ENCODE measurements around the gene TUBGCP2. TPM values are rescaled to one million over a fixed set of nuclear protein-coding genes. Genes with fewer than 3 reads are reported as not detected.

Gene TUBGCP2
- total and polyA plus RNA-seq, 11 donors: 33.5 to 49.5 (median 38.2) TPM

GRCh38 chr10:133269367-133269766, 39.3 kb downstream of the TUBGCP2 start:
- Histone ChIP-seq H3K27ac (no peak overlapping the region), H3K9me3 (no peaks in the 10 kb centered on the region), H3K27me3 (no peaks in the 10 kb centered on the region), H3K4me1 (peaks cover 0 to under 1% (median 0%) of the 10 kb centered on the region in 12 donors), H3K36me3 (peaks cover 0 to 28% (median 0%) of the 10 kb centered on the region in 9 donors), H3K4me3 (no peak overlapping the region)
- no peak for TF ChIP-seq POLR2A (IDR thresholded peaks at IDR 0.05)
- TF ChIP-seq, protein P1, sequence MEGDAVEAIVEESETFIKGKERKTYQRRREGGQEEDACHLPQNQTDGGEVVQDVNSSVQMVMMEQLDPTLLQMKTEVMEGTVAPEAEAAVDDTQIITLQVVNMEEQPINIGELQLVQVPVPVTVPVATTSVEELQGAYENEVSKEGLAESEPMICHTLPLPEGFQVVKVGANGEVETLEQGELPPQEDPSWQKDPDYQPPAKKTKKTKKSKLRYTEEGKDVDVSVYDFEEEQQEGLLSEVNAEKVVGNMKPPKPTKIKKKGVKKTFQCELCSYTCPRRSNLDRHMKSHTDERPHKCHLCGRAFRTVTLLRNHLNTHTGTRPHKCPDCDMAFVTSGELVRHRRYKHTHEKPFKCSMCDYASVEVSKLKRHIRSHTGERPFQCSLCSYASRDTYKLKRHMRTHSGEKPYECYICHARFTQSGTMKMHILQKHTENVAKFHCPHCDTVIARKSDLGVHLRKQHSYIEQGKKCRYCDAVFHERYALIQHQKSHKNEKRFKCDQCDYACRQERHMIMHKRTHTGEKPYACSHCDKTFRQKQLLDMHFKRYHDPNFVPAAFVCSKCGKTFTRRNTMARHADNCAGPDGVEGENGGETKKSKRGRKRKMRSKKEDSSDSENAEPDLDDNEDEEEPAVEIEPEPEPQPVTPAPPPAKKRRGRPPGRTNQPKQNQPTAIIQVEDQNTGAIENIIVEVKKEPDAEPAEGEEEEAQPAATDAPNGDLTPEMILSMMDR (IDR thresholded peaks at IDR 0.05): no peak
- intact Hi-C loops (cut with DNase I): no loop called here
- WGBS, 4 donors: 80 to 93% (median 91%) methylated on average over 4 to 26 of the region's 26 CpGs
- ATAC-seq (no peak), DNase-seq (no peak)

- ATAC-seq: no peak
- DNase-seq: no peak
- TF ChIP-seq, protein P1 (IDR thresholded peaks at IDR 0.05): no peak
- TF ChIP-seq POLR2A (IDR thresholded peaks at IDR 0.05): no peak
- intact Hi-C loops (cut with DNase I): no loop called here
- Histone ChIP-seq H3K27ac (no peak overlapping the region), H3K27me3 (no peaks in the 10 kb centered on the region), H3K4me3 (no peak overlapping the region), H3K4me1 (peaks cover 0 to 9% (median 0%) of the 10 kb centered on the region in 12 donors), H3K9me3 (no peaks in the 10 kb centered on the region), H3K36me3 (peaks cover 0 to 28% (median 0%) of the 10 kb centered on the region in 9 donors)
- WGBS, 4 donors: 89 to 93% (median 90%) methylated on average over 7 to 22 of the region's 22 CpGs
Measured at GRCh38 chr10:133268532-133268931, 40.1 kb downstream of the TUBGCP2 start.

DNA sequence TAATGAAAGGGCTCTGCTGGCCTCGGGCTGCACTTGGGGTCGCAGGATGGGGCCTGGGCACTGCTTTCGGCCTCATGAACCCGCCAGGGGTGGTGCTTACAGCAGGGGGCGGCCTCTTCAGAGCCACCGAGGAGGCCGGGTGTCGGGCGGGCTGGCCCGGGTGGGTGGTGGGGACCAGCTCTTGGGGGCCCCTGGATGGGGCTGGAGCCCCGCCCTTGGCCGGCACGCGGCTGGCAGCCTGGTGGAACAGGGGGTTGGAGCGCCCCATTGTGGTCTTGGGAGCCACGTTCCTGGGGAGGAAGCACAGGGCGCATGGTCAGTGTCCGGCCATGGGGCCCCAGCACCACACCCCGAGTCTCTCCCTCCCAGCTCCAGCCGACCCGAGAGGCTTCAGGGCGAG, 40.8 kb downstream of the TUBGCP2 start:
- H3K36me3 ChIP-seq: peaks cover 0 to 28% (median 0%) of the 10 kb centered on the region in 9 donors
- no peaks in the 10 kb centered on the region for H3K9me3 ChIP-seq
- TF ChIP-seq, protein P1 (IDR thresholded peaks at IDR 0.05): no peak
- TF ChIP-seq POLR2A (IDR thresholded peaks at IDR 0.05): no peak
- 85 to 94% (median 90%) methylated on average over 12 to 22 of the region's 22 CpGs for WGBS, 4 donors
- DNase-seq (no peak), ATAC-seq (no peak)
- H3K4me1 ChIP-seq: peaks cover 0 to 15% (median 0%) of the 10 kb centered on the region in 12 donors
- no peak overlapping the region for H3K27ac ChIP-seq
- H3K27me3 ChIP-seq: no peaks in the 10 kb centered on the region
- intact Hi-C loops (cut with DNase I): no loop called here
- H3K4me3 ChIP-seq: no peak overlapping the region

DNA sequence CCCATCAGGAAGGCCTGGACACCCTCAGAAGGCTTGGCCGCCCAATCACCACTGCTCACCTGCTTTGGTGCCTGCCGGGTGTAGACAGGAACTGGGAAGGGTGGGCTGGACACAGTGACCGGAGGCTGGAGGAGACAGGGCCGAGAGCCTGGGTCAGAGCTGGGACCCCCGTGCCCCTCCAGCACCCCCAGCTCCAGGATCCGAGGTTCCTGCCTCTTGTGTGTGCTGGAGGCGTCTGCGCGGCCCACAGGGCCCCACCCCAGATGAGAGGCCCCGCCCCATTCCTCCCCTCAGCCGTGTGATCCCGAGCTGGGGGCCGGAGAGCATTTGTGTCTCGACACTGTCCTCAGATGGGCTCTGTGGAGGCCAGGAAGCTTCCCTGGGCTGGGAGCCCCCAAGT, 41.4 kb downstream of the TUBGCP2 start:
- no peaks in the 10 kb centered on the region for H3K27me3 ChIP-seq
- H3K36me3 ChIP-seq: peaks cover 0 to 28% (median 0%) of the 10 kb centered on the region in 9 donors
- no peak overlapping the region for H3K4me3 ChIP-seq
- H3K27ac ChIP-seq: no peak overlapping the region
- peaks cover 3 to 20% (median 5%) of the 10 kb centered on the region in 12 donors for H3K4me1 ChIP-seq
- intact Hi-C loops (cut with DNase I): no loop called here
- H3K9me3 ChIP-seq: no peaks in the 10 kb centered on the region
- 71 to 85% (median 80%) methylated on average over 5 to 14 of the region's 14 CpGs for WGBS, 4 donors
- no peak for ATAC-seq
- no peak for TF ChIP-seq POLR2A (IDR thresholded peaks at IDR 0.05)
- TF ChIP-seq, protein P1 (IDR thresholded peaks at IDR 0.05): no peak
- DNase-seq: no peak

All from heart left ventricle (tissue), 16 donors.